ENCODE data around the gene LYPD6.

Gene LYPD6

DNA sequence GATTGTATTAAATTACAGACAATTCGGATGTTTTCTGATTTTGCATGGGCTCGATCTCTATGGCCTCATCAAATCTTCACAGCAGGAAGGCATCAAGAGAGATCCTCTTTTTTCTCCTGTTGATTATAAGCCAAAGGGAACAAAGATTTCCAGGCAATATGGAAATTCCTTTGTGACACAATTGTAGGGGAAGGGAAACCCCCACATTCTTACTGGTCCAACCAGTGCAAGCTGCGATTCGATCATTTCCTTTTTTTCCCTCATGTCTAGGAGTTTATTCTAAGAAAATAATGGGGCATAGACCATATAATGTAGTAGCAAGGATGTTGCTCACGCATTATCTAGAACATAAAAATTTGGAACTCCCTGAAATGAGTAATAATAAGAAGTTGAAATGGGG lies 87.7 kb downstream of the LYPD6 start:
- Histone ChIP-seq H3K4ac (ENCODE audit: low read depth, low read length) (no peak overlapping the region), H2AFZ (ENCODE audit: insufficient read depth, low read length, poor library complexity) (no peak overlapping the region), H3K4me2 (ENCODE audit: low read length) (no peak overlapping the region), H3K36me3 (ENCODE audit: control insufficient read depth in 1 of 2, insufficient read depth in 2 of 2, low read length in 2 of 2) (peaks cover 0 to 3% of the 10 kb centered on the region in 2 experiments), H2BK120ac (ENCODE audit: insufficient read depth, low read length, poor library complexity) (no peak overlapping the region), H3K27ac (ENCODE audit: low read depth, low read length) (no peak overlapping the region), H3K4me3 (ENCODE audit: low read depth, low read length) (no peak overlapping the region), H2BK12ac (ENCODE audit: low read length) (no peak overlapping the region), H3K23ac (ENCODE audit: low read length) (no peak overlapping the region), H3K18ac (ENCODE audit: low read length) (no peak overlapping the region), H3K4me1 (ENCODE audit: control insufficient read depth in 1 of 2, insufficient read depth in 2 of 2, low read length in 2 of 2) (peaks cover 9 to 14% of the 10 kb centered on the region in 2 experiments), H3K27me3 (ENCODE audit: insufficient read depth, low read length) (no peaks in the 10 kb centered on the region), H4K91ac (ENCODE audit: low read depth, low read length) (no peak overlapping the region), H3K9me3 (ENCODE audit: insufficient read depth, low read depth, low read length) (no peaks in the 10 kb centered on the region), H4K12ac (ENCODE audit: low read depth, low read length) (no peak overlapping the region), H2AK5ac (ENCODE audit: low read length) (no peak overlapping the region), H3K79me1 (ENCODE audit: low read length) (peaks cover 4% of the 10 kb centered on the region), H3K79me2 (ENCODE audit: control insufficient read depth, insufficient read depth, low read length, poor library complexity) (peaks cover 3% of the 10 kb centered on the region), H3K14ac (ENCODE audit: low read length) (no peak overlapping the region), H4K8ac (ENCODE audit: low read depth, low read length) (no peak overlapping the region), H3K9ac (ENCODE audit: low read length) (no peak overlapping the region), H2BK5ac (ENCODE audit: low read depth, low read length, poor library complexity) (no peak overlapping the region)
- peak in 1 of 2 donors; percentile 25 for DNase-seq
- no CpG with 5 or more reads among the region's 5 CpGs for WGBS (ENCODE audit: extremely low coverage, insufficient coverage, insufficient read length)

DNA sequence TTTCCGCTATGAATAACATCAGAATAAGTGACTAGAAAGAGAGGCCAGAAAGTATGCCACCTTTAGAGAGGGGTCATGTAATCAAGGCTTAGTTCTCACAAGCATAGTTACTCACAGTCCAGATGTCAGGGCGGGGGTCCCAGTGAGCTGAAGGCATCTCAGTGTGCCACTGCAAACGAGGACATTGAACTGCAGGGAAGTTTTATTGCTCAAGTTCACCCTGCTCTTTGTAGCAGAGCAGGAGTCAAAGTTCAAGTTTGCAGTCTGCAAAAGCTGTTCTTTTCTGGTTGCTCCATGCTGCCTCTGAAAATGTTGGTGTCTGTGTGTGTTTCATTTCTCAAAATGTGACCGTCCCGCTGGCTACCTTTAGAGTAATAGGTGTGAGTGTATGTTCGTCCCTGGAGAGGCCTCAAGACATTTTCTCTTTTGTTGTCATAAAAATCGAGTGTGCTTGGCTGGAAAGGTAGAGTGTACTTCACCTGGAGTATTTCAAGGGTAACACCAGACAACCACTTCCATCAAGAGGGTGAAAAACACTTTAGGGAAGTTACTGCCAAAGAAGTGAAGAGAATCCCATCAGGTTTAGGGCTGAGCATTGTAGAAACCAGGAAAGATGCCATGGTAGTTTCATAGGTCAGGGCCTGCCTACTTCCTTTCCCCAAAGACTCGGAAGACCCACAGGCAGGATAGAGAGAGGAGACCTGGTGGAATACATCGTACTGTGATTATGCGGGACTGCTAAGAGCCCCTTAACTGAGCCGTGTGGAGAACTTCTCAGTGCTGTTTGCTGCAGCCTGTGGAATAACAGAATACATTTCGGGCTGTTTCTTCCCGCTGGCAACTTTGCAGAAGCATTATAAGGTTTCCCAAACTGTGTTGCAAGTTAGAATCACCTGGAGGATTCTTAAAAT lies 89.9 kb downstream of the LYPD6 start:
- Histone ChIP-seq H3K9me3 (ENCODE audit: insufficient read depth, low read depth, low read length) (no peaks in the 10 kb centered on the region), H2AK5ac (ENCODE audit: low read length) (no peak overlapping the region), H3K79me1 (ENCODE audit: low read length) (peaks cover 4% of the 10 kb centered on the region), H4K12ac (ENCODE audit: low read depth, low read length) (no peak overlapping the region), H3K4me1 (ENCODE audit: control insufficient read depth in 1 of 2, insufficient read depth in 2 of 2, low read length in 2 of 2) (peaks cover 9 to 14% of the 10 kb centered on the region in 2 experiments), H2BK120ac (ENCODE audit: insufficient read depth, low read length, poor library complexity) (no peak overlapping the region), H3K27me3 (ENCODE audit: insufficient read depth, low read length) (no peaks in the 10 kb centered on the region), H3K14ac (ENCODE audit: low read length) (no peak overlapping the region), H2BK5ac (ENCODE audit: low read depth, low read length, poor library complexity) (no peak overlapping the region), H3K23ac (ENCODE audit: low read length) (no peak overlapping the region), H3K4me2 (ENCODE audit: low read length) (no peak overlapping the region), H3K79me2 (ENCODE audit: control insufficient read depth, insufficient read depth, low read length, poor library complexity) (peaks cover 3% of the 10 kb centered on the region), H3K18ac (ENCODE audit: low read length) (peak overlapping the region; percentile 11), H4K8ac (ENCODE audit: low read depth, low read length) (no peak overlapping the region), H3K4me3 (ENCODE audit: low read depth, low read length) (no peak overlapping the region), H4K91ac (ENCODE audit: low read depth, low read length) (no peak overlapping the region), H2AFZ (ENCODE audit: insufficient read depth, low read length, poor library complexity) (no peak overlapping the region), H3K9ac (ENCODE audit: low read length) (no peak overlapping the region), H3K36me3 (ENCODE audit: control insufficient read depth in 1 of 2, insufficient read depth in 2 of 2, low read length in 2 of 2) (peaks cover 0 to 6% of the 10 kb centered on the region in 2 experiments), H2BK12ac (ENCODE audit: low read length) (no peak overlapping the region), H3K4ac (ENCODE audit: low read depth, low read length) (no peak overlapping the region), H3K27ac (ENCODE audit: low read depth, low read length) (peak overlapping the region; percentile 4)
- DNase-seq = no peak
- WGBS (ENCODE audit: extremely low coverage, insufficient coverage, insufficient read length) = no CpG with 5 or more reads among the region's 13 CpGs

GRCh38 chr2:149421791-149422190 lies 91.4 kb downstream of the LYPD6 start:
- Histone ChIP-seq H2AK5ac (ENCODE audit: low read length) (no peak overlapping the region), H2BK12ac (ENCODE audit: low read length) (no peak overlapping the region), H3K14ac (ENCODE audit: low read length) (peak overlapping the region; percentile 42), H4K91ac (ENCODE audit: low read depth, low read length) (no peak overlapping the region), H3K9me3 (ENCODE audit: insufficient read depth, low read depth, low read length) (no peaks in the 10 kb centered on the region), H2BK5ac (ENCODE audit: low read depth, low read length, poor library complexity) (no peak overlapping the region), H3K36me3 (ENCODE audit: control insufficient read depth in 1 of 2, insufficient read depth in 2 of 2, low read length in 2 of 2) (peaks cover 0 to 3% of the 10 kb centered on the region in 2 experiments), H3K4me2 (ENCODE audit: low read length) (no peak overlapping the region), H3K79me1 (ENCODE audit: low read length) (peaks cover 4% of the 10 kb centered on the region), H3K23ac (ENCODE audit: low read length) (no peak overlapping the region), H3K79me2 (ENCODE audit: control insufficient read depth, insufficient read depth, low read length, poor library complexity) (peaks cover 3% of the 10 kb centered on the region), H4K12ac (ENCODE audit: low read depth, low read length) (no peak overlapping the region), H3K9ac (ENCODE audit: low read length) (no peak overlapping the region), H3K4me1 (ENCODE audit: control insufficient read depth in 1 of 2, insufficient read depth in 2 of 2, low read length in 2 of 2) (peaks cover 9 to 16% of the 10 kb centered on the region in 2 experiments), H3K4me3 (ENCODE audit: low read depth, low read length) (no peak overlapping the region), H2BK120ac (ENCODE audit: insufficient read depth, low read length, poor library complexity) (peak overlapping the region; percentile 52), H3K18ac (ENCODE audit: low read length) (no peak overlapping the region), H4K8ac (ENCODE audit: low read depth, low read length) (no peak overlapping the region), H3K27ac (ENCODE audit: low read depth, low read length) (peak overlapping the region; percentile 79), H3K4ac (ENCODE audit: low read depth, low read length) (no peak overlapping the region), H3K27me3 (ENCODE audit: insufficient read depth, low read length) (no peaks in the 10 kb centered on the region), H2AFZ (ENCODE audit: insufficient read depth, low read length, poor library complexity) (no peak overlapping the region)
- WGBS (ENCODE audit: extremely low coverage, insufficient coverage, insufficient read length) = no CpG with 5 or more reads among the region's 4 CpGs
- DNase-seq = no peak

GRCh38 chr2:149422337-149422990 lies 92.1 kb downstream of the LYPD6 start:
- Histone ChIP-seq H3K27me3 (ENCODE audit: insufficient read depth, low read length) (no peaks in the 10 kb centered on the region), H2BK5ac (ENCODE audit: low read depth, low read length, poor library complexity) (peak overlapping the region; percentile 42), H3K14ac (ENCODE audit: low read length) (no peak overlapping the region), H3K27ac (ENCODE audit: low read depth, low read length) (peak overlapping the region; percentile 79), H2AFZ (ENCODE audit: insufficient read depth, low read length, poor library complexity) (no peak overlapping the region), H3K9ac (ENCODE audit: low read length) (no peak overlapping the region), H3K18ac (ENCODE audit: low read length) (no peak overlapping the region), H3K79me2 (ENCODE audit: control insufficient read depth, insufficient read depth, low read length, poor library complexity) (peaks cover 3% of the 10 kb centered on the region), H2BK120ac (ENCODE audit: insufficient read depth, low read length, poor library complexity) (peak overlapping the region; percentile 52), H2AK5ac (ENCODE audit: low read length) (no peak overlapping the region), H3K4me1 (ENCODE audit: control insufficient read depth in 1 of 2, insufficient read depth in 2 of 2, low read length in 2 of 2) (peaks cover 9 to 16% of the 10 kb centered on the region in 2 experiments), H3K36me3 (ENCODE audit: control insufficient read depth in 1 of 2, insufficient read depth in 2 of 2, low read length in 2 of 2) (peaks cover 0 to 3% of the 10 kb centered on the region in 2 experiments), H3K9me3 (ENCODE audit: insufficient read depth, low read depth, low read length) (no peaks in the 10 kb centered on the region), H3K4me3 (ENCODE audit: low read depth, low read length) (no peak overlapping the region), H3K4ac (ENCODE audit: low read depth, low read length) (no peak overlapping the region), H2BK12ac (ENCODE audit: low read length) (peak overlapping the region; percentile 25), H4K91ac (ENCODE audit: low read depth, low read length) (no peak overlapping the region), H3K79me1 (ENCODE audit: low read length) (peaks cover 4% of the 10 kb centered on the region), H3K23ac (ENCODE audit: low read length) (no peak overlapping the region), H4K12ac (ENCODE audit: low read depth, low read length) (no peak overlapping the region), H4K8ac (ENCODE audit: low read depth, low read length) (no peak overlapping the region), H3K4me2 (ENCODE audit: low read length) (no peak overlapping the region)
- peak in 1 of 2 donors; percentile 49 for DNase-seq
- no CpG with 5 or more reads among the region's 2 CpGs for WGBS (ENCODE audit: extremely low coverage, insufficient coverage, insufficient read length)
